Ishikawa (cell line): ENCODE results near the gene PRIMA1.

Experiments
- CEBPB ChIP-seq: IDR thresholded peaks from 2 replicates; pipeline ENCODE4 v1.6.1; 2012
- CREB1 ChIP-seq: IDR thresholded peaks from 2 replicates; pipeline ENCODE4 v1.6.1; 2012; ENCODE audit warnings: low read depth
- EGR1 ChIP-seq: IDR thresholded peaks from 2 replicates; pipeline ENCODE4 v1.6.1; 2012
- EP300 ChIP-seq: IDR thresholded peaks from 2 replicates; pipeline ENCODE4 v1.6.1; 2012; ENCODE audit warnings: borderline replicate concordance
- FOXM1 ChIP-seq: IDR thresholded peaks from 2 replicates; pipeline ENCODE4 v1.6.1; 2012; ENCODE audit warnings: low read depth, borderline replicate concordance
- MAX ChIP-seq: IDR thresholded peaks from 2 replicates; pipeline ENCODE4 v1.6.1; 2012
- NFIC ChIP-seq: IDR thresholded peaks from 2 replicates; pipeline ENCODE4 v1.6.1; 2012
- RAD21 ChIP-seq: IDR thresholded peaks from 2 replicates; pipeline ENCODE4 v1.6.1; 2012; ENCODE audit warnings: low read depth
- REST ChIP-seq: IDR thresholded peaks from 2 replicates; pipeline ENCODE4 v1.6.1; 2012; ENCODE audit warnings: low read depth, mild to moderate bottlenecking
- TAF1 ChIP-seq: IDR thresholded peaks from 2 replicates; pipeline ENCODE4 v1.6.1; 2012; ENCODE audit warnings: low read depth, mild to moderate bottlenecking
- TCF12 ChIP-seq: IDR thresholded peaks from 2 replicates; pipeline ENCODE4 v1.6.1; 2012; ENCODE audit warnings: low read depth
- TEAD4 ChIP-seq: IDR thresholded peaks from 2 replicates; pipeline ENCODE4 v1.6.1; 2012
- USF1 ChIP-seq: IDR thresholded peaks from 2 replicates; pipeline ENCODE4 v1.6.1; 2012
- YY1 ChIP-seq: IDR thresholded peaks from 2 replicates; pipeline ENCODE4 v1.6.1; 2012; ENCODE audit warnings: low read depth
- ZBTB7A ChIP-seq: IDR thresholded peaks from 2 replicates; pipeline ENCODE4 v1.6.1; 2012; ENCODE audit warnings: low read depth

PRIMA1 gene

GRCh38 chr14:93708311-93708734 is 80.0 kb downstream of the PRIMA1 start:
- no peak for TF ChIP-seq FOXM1
- peak; percentile 54; the same call in 1 of the 2 replicates for TF ChIP-seq MAX

- TF ChIP-seq MAX (no peak), NFIC (peak; percentile 63), TEAD4 (0 out of 2 replicates have a peak, but pooled peaks have one; percentile 20), TCF12 (0 out of 2 replicates have a peak, but pooled peaks have one; percentile 25)
These were observed 80.8 kb downstream of the PRIMA1 start for GRCh38 chr14:93707475-93707874.

- TF ChIP-seq FOXM1, result no peak
- TF ChIP-seq EGR1, result no peak
- no peak for TF ChIP-seq CEBPB
- no peak for TF ChIP-seq YY1
- no peak for TF ChIP-seq NFIC
- no peak for TF ChIP-seq CREB1
- no peak for TF ChIP-seq USF1
- TF ChIP-seq ZBTB7A, result no peak
- no peak for TF ChIP-seq MAX
- TF ChIP-seq REST, result no peak
- no peak for TF ChIP-seq TEAD4
- no peak for TF ChIP-seq RAD21
- TF ChIP-seq TAF1, result no peak
- TF ChIP-seq EP300, result no peak
- TF ChIP-seq TCF12, result no peak
These were observed 81.8 kb downstream of the PRIMA1 start for GRCh38 chr14:93706360-93706955.

- no peak for TF ChIP-seq CREB1
- no peak for TF ChIP-seq YY1
- no peak for TF ChIP-seq ZBTB7A
- TF ChIP-seq MAX, result no peak
- no peak for TF ChIP-seq TAF1
These were observed 82.7 kb downstream of the PRIMA1 start for GRCh38 chr14:93705513-93706156.

- no peak for TF ChIP-seq ZBTB7A
- no peak for TF ChIP-seq EGR1
- no peak for TF ChIP-seq CREB1
- TF ChIP-seq TCF12, result no peak
- TF ChIP-seq USF1, result no peak
- TF ChIP-seq TAF1, result no peak
- TF ChIP-seq REST, result no peak
- TF ChIP-seq CEBPB, result no peak
- TF ChIP-seq RAD21, result no peak
- TF ChIP-seq MAX, result no peak
- TF ChIP-seq FOXM1, result no peak
- no peak for TF ChIP-seq EP300
These were observed 84.3 kb downstream of the PRIMA1 start for GRCh38 chr14:93703941-93704340.

- TF ChIP-seq EP300 (no peak), MAX (no peak), TCF12 (no peak), TEAD4 (no peak)
These were observed 85.3 kb downstream of the PRIMA1 start for GRCh38 chr14:93702946-93703345.
